B cell (primary cell): ENCODE results near the gene MAP2K3. TPM values are rescaled to one million over a fixed set of nuclear protein-coding genes. Genes with fewer than 3 reads are reported as not detected.
"Not testable (repeated sequence)": the region's sequence is repeated elsewhere in the genome, so short reads cannot be mapped to it uniquely, and the experiment has no call there.

Source experiments
- ATAC-seq: fragments of 200-7000 bp; cut with Tn5 transposase; one replicate; pipeline ENCODE4 v1.10.0; 2021; ENCODE audit warnings: low read depth, mild to moderate bottlenecking, moderate number of reproducible peaks, moderate library complexity
- CTCF ChIA-PET: fragments of 350-600 bp; sonication (Branson Sonifier 250); formaldehyde crosslinking; loops from one replicate; lab custom pipeline; 2021; ENCODE audit warnings: antibody characterized with exemption, inconsistent platforms; lab: Charles Lee
- POLR2A ChIA-PET: fragments of 350-600 bp; sonication (Branson Sonifier 250); formaldehyde crosslinking; loops from one replicate; lab custom pipeline; 2021; ENCODE audit warnings: antibody characterized with exemption; lab: Charles Lee
- DNase-seq: peaks from one replicate; pipeline ENCODE4 v3.0.0; 2013
- H2AFZ ChIP-seq: 2 replicates; pipeline ENCODE4 v1.6.1; 2012; ENCODE audit warnings: mild to moderate bottlenecking, low read depth, low read length; ENCODE audit not compliant: insufficient read depth, poor library complexity, severe bottlenecking
- H3K27ac ChIP-seq, 2 donors: 1 replicate in 1 of 2; 2 replicates in 1 of 2; pipeline ENCODE4 v1.5.1; 2012 to 2013; ENCODE audit warnings: low read length in 2 of 2, mild to moderate bottlenecking in 2 of 2, moderate library complexity in 1 of 2
- H3K27me3 ChIP-seq, 4 experiments: fragments of 200-600 bp in 1 of 4; sonication (generic) in 1 of 4; replicated peaks in 1 of 4; 1 replicate in 2 of 4; 2 replicates in 2 of 4; pipeline versions ENCODE4 v1.6.1 to v1.7.0; 2013 to 2016; ENCODE audit warnings: low read length in 3 of 4, mild to moderate bottlenecking in 2 of 4, mixed read lengths in 1 of 4, moderate library complexity in 1 of 4; ENCODE audit not compliant: insufficient read depth in 4 of 4, control insufficient read depth in 3 of 4; ENCODE audit errors: control extremely low read depth in 1 of 4
- H3K36me3 ChIP-seq, 2 experiments: replicated peaks in 1 of 2; 1 replicate in 1 of 2; 2 replicates in 1 of 2; pipeline versions ENCODE4 v1.6.1 to v1.7.1; 2013; ENCODE audit warnings: low read length in 1 of 2; ENCODE audit not compliant: insufficient read depth in 2 of 2, control insufficient read depth in 1 of 2; ENCODE audit errors: control extremely low read depth in 1 of 2, extremely low read depth in 1 of 2
- H3K4me1 ChIP-seq, 2 donors: fragments of 200-600 bp in 1 of 2; sonication (generic) in 1 of 2; 1 replicate in 1 of 2; 2 replicates in 1 of 2; pipeline versions ENCODE4 v1.5.1 to v1.6.1; 2013 to 2017; ENCODE audit warnings: low read length in 2 of 2; ENCODE audit not compliant: control insufficient read depth in 2 of 2, insufficient read depth in 2 of 2
- H3K4me2 ChIP-seq: replicated peaks from 2 replicates; pipeline ENCODE3; 2012; ENCODE audit warnings: mild to moderate bottlenecking, low read depth, low read length; ENCODE audit not compliant: poor library complexity, severe bottlenecking
- H3K4me3 ChIP-seq, 5 experiments: fragments of 200-600 bp in 1 of 5; sonication (generic) in 1 of 5; 1 replicate in 3 of 5; 2 replicates in 2 of 5; pipeline versions ENCODE4 v1.5.1 to v1.7.0; 2011 to 2016; ENCODE audit warnings: low read length in 4 of 5, mild to moderate bottlenecking in 4 of 5, low read depth in 2 of 5, control low read depth in 1 of 5, moderate library complexity in 1 of 5; ENCODE audit not compliant: insufficient read depth in 1 of 5; ENCODE audit errors: control extremely low read depth in 1 of 5, extremely low read depth in 1 of 5
- H3K79me2 ChIP-seq: fragments of 200-600 bp; sonication (generic); one replicate; pipeline ENCODE4 v1.6.0; 2016; ENCODE audit warnings: low read length; ENCODE audit not compliant: control insufficient read depth, insufficient read depth
- H3K9ac ChIP-seq: fragments of 200-600 bp; sonication (generic); 2 replicates; pipeline ENCODE4 v1.6.1; 2017; ENCODE audit warnings: mild to moderate bottlenecking, low read length, moderate library complexity
- H3K9me3 ChIP-seq, 3 donors: one replicate each; pipeline versions ENCODE4 v1.6.1 to v1.7.1; 2013; ENCODE audit warnings: low read length in 2 of 3; ENCODE audit not compliant: control insufficient read depth in 2 of 3, insufficient read depth in 1 of 3; ENCODE audit errors: control extremely low read depth in 1 of 3
- H4K20me1 ChIP-seq: 2 replicates; pipeline ENCODE4 v1.6.0; 2012; ENCODE audit warnings: mild to moderate bottlenecking, low read length; ENCODE audit not compliant: insufficient read depth, control insufficient read depth, poor library complexity, severe bottlenecking
- H3K27ac Mint-ChIP-seq: one replicate; pipeline ENCODE4 v1.8.0; 2021; ENCODE audit warnings: mixed read lengths
- H3K27me3 Mint-ChIP-seq: one replicate; pipeline ENCODE4 v1.8.0; 2021; ENCODE audit warnings: mixed read lengths
- H3K4me1 Mint-ChIP-seq: one replicate; pipeline ENCODE4 v1.8.0; 2021; ENCODE audit warnings: mixed read lengths
- H3K4me3 Mint-ChIP-seq: one replicate; pipeline ENCODE4 v1.8.0; 2021; ENCODE audit warnings: mixed read lengths
- H3K9me3 Mint-ChIP-seq: one replicate; pipeline ENCODE4 v1.8.0; 2022; ENCODE audit warnings: mixed read lengths; ENCODE audit not compliant: insufficient read depth
- CTCF ChIP-seq: fragments of 200-600 bp; IDR thresholded peaks from one replicate; pipeline ENCODE4 v1.8.0; 2022; ENCODE audit warnings: antibody characterized with exemption, mild to moderate bottlenecking
- EZH2 ChIP-seq: IDR thresholded peaks from 2 replicates; pipeline ENCODE4 v1.6.1; 2012; ENCODE audit warnings: borderline replicate concordance, low read depth, mild to moderate bottlenecking, moderate library complexity, low read length; ENCODE audit not compliant: insufficient read depth, poor library complexity, severe bottlenecking
- WGBS: methylation state at CpG from one replicate; pipeline ENCODE4 v1.1.5; 2013; ENCODE audit warnings: missing lambda C conversion rate; ENCODE audit not compliant: insufficient coverage; 5-methylcytosine and 5-hydroxymethylcytosine counted together
- intact Hi-C: fragments of 100-400 bp; cut with micrococcal nuclease; formaldehyde crosslinking; loops from one replicate; pipeline ENCODE4 v1.10.0; 2022
- polyA plus RNA-seq: library from polyadenylated mRNA; depleted of rRNA; stranded (reverse); fragments of >200 nt; gene quantifications from 2 replicates; pipeline ENCODE4 v1.2.3, GENCODE V29; 2012
- total RNA-seq, 2 donors: library from RNA; stranded (reverse); fragments of 120-200 nt in 1 of 2; gene quantifications; 1 replicate in 1 of 2; 2 replicates in 1 of 2; pipeline versions ENCODE4 v1.2.3 to v1.2.4, GENCODE V29; 2013 to 2022

The MAP2K3 gene
- total and polyA plus RNA-seq, 2 donors (not counting 1 experiment from before 2014, with no cell fraction given), result 61.0 to 118 TPM

DNA sequence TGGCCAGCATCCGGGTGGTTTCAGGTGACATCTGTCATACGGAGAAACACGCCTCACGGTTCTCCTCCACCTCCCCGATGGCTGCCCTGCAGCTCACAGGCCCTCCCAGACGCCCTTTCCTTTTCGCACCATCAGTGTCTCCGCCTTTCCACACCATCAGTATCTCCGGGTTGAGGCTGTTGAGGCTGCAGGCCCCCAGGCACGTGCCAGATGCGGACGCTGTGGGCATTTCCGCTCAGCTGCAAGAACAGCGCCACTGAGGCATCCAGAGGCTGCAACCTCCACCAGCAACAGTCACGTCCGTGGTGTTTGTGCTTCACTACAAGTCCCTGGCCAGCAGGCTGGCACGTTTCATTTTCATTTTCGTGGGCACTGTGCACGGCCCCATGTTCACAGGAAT lies 66.0 kb downstream of the MAP2K3 start:
- H3K27me3 Mint-ChIP-seq, CTCF ChIA-PET, DNase-seq, H3K4me3 ChIP-seq, H3K27ac Mint-ChIP-seq, ATAC-seq, H3K27ac ChIP-seq, H3K27me3 ChIP-seq, H4K20me1 ChIP-seq, intact Hi-C loops, H3K4me3 Mint-ChIP-seq, H3K4me2 ChIP-seq, H3K79me2 ChIP-seq, H3K36me3 ChIP-seq, H3K9me3 Mint-ChIP-seq, POLR2A ChIA-PET, H3K4me1 ChIP-seq, H3K4me1 Mint-ChIP-seq, H3K9me3 ChIP-seq, H2AFZ ChIP-seq, H3K9ac ChIP-seq: not testable (repeated sequence)
- 96% methylated on average over 5 of the region's 19 CpGs for WGBS

GRCh38 chr17:21351366-21352065 lies 67.0 kb downstream of the MAP2K3 start:
- no peaks in the 10 kb centered on the region for H4K20me1 ChIP-seq
- Mint-ChIP-seq H3K9me3 (no peaks in the 10 kb centered on the region), H3K27ac (no peak overlapping the region), H3K4me3 (no peak overlapping the region), H3K27me3 (no peaks in the 10 kb centered on the region), H3K4me1 (peaks cover 6% of the 10 kb centered on the region)
- intact Hi-C loops, result no loop called here
- TF ChIP-seq EZH2 (no peak), CTCF (no peak)
- no peaks in the 10 kb centered on the region for H3K27me3 ChIP-seq
- no peak overlapping the region for H2AFZ ChIP-seq
- H3K4me3 ChIP-seq, result no peak overlapping the region
- ChIA-PET POLR2A (no interaction called here), CTCF (no interaction called here)
- no peak overlapping the region for H3K9ac ChIP-seq
- H3K4me2 ChIP-seq, result no peak overlapping the region
- no peak for ATAC-seq
- no peak overlapping the region for H3K27ac ChIP-seq
- H3K36me3 ChIP-seq, result no peaks in the 10 kb centered on the region
- no peaks in the 10 kb centered on the region for H3K79me2 ChIP-seq
- no peak for DNase-seq
- no peaks in the 10 kb centered on the region for H3K4me1 ChIP-seq
- WGBS, result 64% methylated on average over 2 of the region's 3 CpGs
- no peaks in the 10 kb centered on the region for H3K9me3 ChIP-seq
